Aortic smooth muscle cell (primary cell): ENCODE data around the gene TMEM191C. TPM values are rescaled to one million over a fixed set of nuclear protein-coding genes. Genes with fewer than 3 reads are reported as not detected.

ENCODE experiments used
- total RNA-seq: library from RNA; depleted of rRNA; stranded (reverse); fragments of >200 nt; gene quantifications from 2 replicates; pipeline ENCODE4 v1.2.3, GENCODE V29; 2014

Gene TMEM191C
- 2.9 and 3.0 TPM in 2 replicates for total RNA-seq

GRCh38 chr22:21467337-21468193 is at the start of gene TMEM191C:
Gene TMEM191C, plus strand, starts transcription at chr22:21467387. Its CDS starts 73 bp downstream, at chr22:21467460.

Other genes with a start within 250 kb of the TMEM191C start
- gene RIMBP3B, start 83.6 kb upstream of the TMEM191C start, total RNA-seq, result 0.19 and 0.26 TPM in 2 replicates
- 1.6 and 2.0 TPM in 2 replicates for gene HIC2, start 50.0 kb upstream of the TMEM191C start, total RNA-seq
- gene RIMBP3C, start 84.1 kb downstream of the TMEM191C start, total RNA-seq, result 0.19 and 0.53 TPM in 2 replicates
- gene UBE2L3, start 100.3 kb downstream of the TMEM191C start, total RNA-seq, result 36.6 and 40.9 TPM in 2 replicates
- gene YDJC, start 162.6 kb downstream of the TMEM191C start, total RNA-seq, result 7.9 and 8.7 TPM in 2 replicates
- 0.19 TPM in 1 of 2 replicates, not detected in the other for gene CCDC116, start 165.4 kb downstream of the TMEM191C start, total RNA-seq
- gene SDF2L1, start 174.9 kb downstream of the TMEM191C start, total RNA-seq, result 20.0 and 37.4 TPM in 2 replicates
- 16.9 and 23.5 TPM in 2 replicates for gene PPIL2, start 198.6 kb downstream of the TMEM191C start, total RNA-seq